ENCODE measurements around the gene VWA5A.

- TF ChIP-seq CTCF (IDR thresholded peaks at IDR 0.05; ENCODE audit: low read depth, low read length) = no peak
- TF ChIP-seq EZH2phosphoT487 (IDR thresholded peaks at IDR 0.05; ENCODE audit: low read depth) = no peak
Observed at GRCh38 chr11:124147951-124148350, 32.7 kb downstream of the VWA5A start.

Data from OCI-LY3 (cell line).